ENCODE data around the gene RAB7A. TPM values are rescaled to one million over a fixed set of nuclear protein-coding genes. Genes with fewer than 3 reads are reported as not detected.

RAB7A gene
- total RNA-seq, 1 donor: 166 TPM

GRCh38 chr3:128686465-128686864 is 39.5 kb upstream of the RAB7A start:
- no peak for DNase-seq (ENCODE audit: low read depth)
- no peak for TF ChIP-seq CTCF (IDR thresholded peaks at IDR 0.05; ENCODE audit: insufficient read depth, low read length)
- H3K4me3 ChIP-seq (ENCODE audit: low read depth, low read length): no peak overlapping the region

GRCh38 chr3:128689060-128689459 is 36.9 kb upstream of the RAB7A start:
- no peak overlapping the region for H3K4me3 ChIP-seq (ENCODE audit: low read depth, low read length)
- DNase-seq (ENCODE audit: low read depth): no peak
- TF ChIP-seq CTCF (IDR thresholded peaks at IDR 0.05; ENCODE audit: insufficient read depth, low read length): no peak

DNA sequence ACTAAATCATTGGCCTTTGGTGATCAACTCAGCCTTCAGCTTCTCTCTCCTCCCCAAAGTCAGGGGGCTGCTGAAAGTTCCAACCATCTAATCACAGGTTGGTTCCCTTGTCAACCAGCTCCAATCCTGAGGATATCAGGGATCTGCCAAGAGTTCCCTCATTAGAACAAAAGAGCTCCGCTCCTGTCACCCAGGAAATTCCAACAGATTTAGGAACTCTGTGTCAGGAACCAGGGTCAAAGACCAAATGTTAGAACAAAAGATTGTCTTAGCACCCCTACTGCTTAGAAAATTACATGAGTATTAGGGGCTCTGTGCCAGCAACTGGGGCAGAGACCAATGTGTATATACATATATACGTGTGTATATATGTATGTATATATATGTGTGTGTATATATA is 32.3 kb upstream of the RAB7A start:
- no peak for TF ChIP-seq CTCF (IDR thresholded peaks at IDR 0.05; ENCODE audit: insufficient read depth, low read length)
- no peak for DNase-seq (ENCODE audit: low read depth)
- no peak overlapping the region for H3K4me3 ChIP-seq (ENCODE audit: low read depth, low read length)

- no peak for TF ChIP-seq CTCF (IDR thresholded peaks at IDR 0.05; ENCODE audit: insufficient read depth, low read length)
- no peak for DNase-seq (ENCODE audit: low read depth)
- H3K4me3 ChIP-seq (ENCODE audit: low read depth, low read length): no peak overlapping the region
Observed at GRCh38 chr3:128697341-128697740, 28.6 kb upstream of the RAB7A start.

DNA sequence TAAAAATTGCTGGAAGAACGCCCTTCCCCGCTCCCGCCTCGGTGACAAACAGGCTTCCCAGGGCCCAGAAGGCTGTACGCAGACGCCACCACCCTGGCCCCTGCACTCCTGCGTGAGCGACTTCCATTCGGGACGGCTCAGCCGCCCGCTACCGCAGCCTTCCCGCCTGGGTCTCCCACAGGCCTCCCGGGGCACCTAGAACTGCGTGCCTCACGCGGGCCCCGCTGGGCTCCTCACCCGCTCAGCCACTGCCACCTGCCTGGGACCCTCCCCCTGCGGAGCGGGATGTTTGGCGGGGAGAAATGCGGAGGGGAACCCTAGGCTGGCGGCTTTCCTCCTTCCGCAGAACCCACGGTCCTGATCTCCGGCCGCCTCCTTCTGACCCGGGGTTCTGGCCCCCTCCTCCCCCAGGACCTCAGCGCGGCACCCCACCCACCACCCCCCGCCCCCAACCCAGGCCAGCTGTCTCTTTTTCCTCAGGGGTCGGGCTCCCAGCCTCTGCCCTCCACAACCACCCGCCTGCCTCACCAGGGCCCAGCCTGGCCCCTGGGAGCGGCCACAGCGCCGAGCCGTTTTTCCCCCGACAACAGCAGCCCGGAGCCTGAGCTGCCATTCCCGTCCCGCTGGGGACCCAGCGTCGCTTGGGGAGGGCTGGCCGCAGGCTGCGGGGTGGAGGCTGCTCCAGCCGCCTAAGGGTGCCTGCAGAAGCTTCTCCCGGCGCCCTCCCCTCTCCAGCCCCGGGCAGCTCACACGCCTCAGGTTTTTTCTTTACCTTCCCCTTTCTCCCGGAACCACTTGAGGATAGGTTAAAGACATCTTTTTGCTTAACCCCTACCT is 27.6 kb upstream of the RAB7A start:
- H3K4me3 ChIP-seq (ENCODE audit: low read depth, low read length): peak overlapping the region; percentile 50
- DNase-seq (ENCODE audit: low read depth): peak; percentile 10
- no peak for TF ChIP-seq CTCF (IDR thresholded peaks at IDR 0.05; ENCODE audit: insufficient read depth, low read length)

- DNase-seq (ENCODE audit: low read depth): peak; percentile 16
- no peak overlapping the region for H3K4me3 ChIP-seq (ENCODE audit: low read depth, low read length)
- no peak for TF ChIP-seq CTCF (IDR thresholded peaks at IDR 0.05; ENCODE audit: insufficient read depth, low read length)
Observed at GRCh38 chr3:128701342-128702212, 24.4 kb upstream of the RAB7A start.

All from fibroblast of the aortic adventitia (primary cell).